Panc1 (cell line): ENCODE data around the gene SCRN2.

Experiments
- CTCF ChIP-seq: fragments of 450-650 bp; IDR thresholded peaks from 2 replicates; pipeline ENCODE4 v1.5.1; 2017; ENCODE audit warnings: mild to moderate bottlenecking
- SIN3A ChIP-seq: IDR thresholded peaks from 2 replicates; pipeline ENCODE4 v1.6.1; 2012; ENCODE audit warnings: low read depth, mild to moderate bottlenecking, low read length, moderate library complexity, borderline replicate concordance; ENCODE audit not compliant: insufficient read depth
- TCF7L2 ChIP-seq: IDR thresholded peaks from 2 replicates; pipeline ENCODE4 v1.6.1; 2011; ENCODE audit warnings: mild to moderate bottlenecking, low read depth, low read length, inconsistent platforms
- TF ChIP-seq, protein P1 (sequence below), 2 experiments: IDR thresholded peaks; 2 replicates each; pipeline ENCODE4 v1.6.1; 2011 to 2012; ENCODE audit warnings: low read depth in 2 of 2, control low read depth in 1 of 2, low read length in 1 of 2, mild to moderate bottlenecking in 1 of 2, moderate library complexity in 1 of 2; ENCODE audit not compliant: insufficient read depth in 1 of 2

- TF ChIP-seq CTCF = no peak
- no peak for TF ChIP-seq TCF7L2
- TF ChIP-seq, protein P1, sequence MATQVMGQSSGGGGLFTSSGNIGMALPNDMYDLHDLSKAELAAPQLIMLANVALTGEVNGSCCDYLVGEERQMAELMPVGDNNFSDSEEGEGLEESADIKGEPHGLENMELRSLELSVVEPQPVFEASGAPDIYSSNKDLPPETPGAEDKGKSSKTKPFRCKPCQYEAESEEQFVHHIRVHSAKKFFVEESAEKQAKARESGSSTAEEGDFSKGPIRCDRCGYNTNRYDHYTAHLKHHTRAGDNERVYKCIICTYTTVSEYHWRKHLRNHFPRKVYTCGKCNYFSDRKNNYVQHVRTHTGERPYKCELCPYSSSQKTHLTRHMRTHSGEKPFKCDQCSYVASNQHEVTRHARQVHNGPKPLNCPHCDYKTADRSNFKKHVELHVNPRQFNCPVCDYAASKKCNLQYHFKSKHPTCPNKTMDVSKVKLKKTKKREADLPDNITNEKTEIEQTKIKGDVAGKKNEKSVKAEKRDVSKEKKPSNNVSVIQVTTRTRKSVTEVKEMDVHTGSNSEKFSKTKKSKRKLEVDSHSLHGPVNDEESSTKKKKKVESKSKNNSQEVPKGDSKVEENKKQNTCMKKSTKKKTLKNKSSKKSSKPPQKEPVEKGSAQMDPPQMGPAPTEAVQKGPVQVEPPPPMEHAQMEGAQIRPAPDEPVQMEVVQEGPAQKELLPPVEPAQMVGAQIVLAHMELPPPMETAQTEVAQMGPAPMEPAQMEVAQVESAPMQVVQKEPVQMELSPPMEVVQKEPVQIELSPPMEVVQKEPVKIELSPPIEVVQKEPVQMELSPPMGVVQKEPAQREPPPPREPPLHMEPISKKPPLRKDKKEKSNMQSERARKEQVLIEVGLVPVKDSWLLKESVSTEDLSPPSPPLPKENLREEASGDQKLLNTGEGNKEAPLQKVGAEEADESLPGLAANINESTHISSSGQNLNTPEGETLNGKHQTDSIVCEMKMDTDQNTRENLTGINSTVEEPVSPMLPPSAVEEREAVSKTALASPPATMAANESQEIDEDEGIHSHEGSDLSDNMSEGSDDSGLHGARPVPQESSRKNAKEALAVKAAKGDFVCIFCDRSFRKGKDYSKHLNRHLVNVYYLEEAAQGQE (IDR thresholded peaks at IDR 0.05; ENCODE audit: insufficient read depth in 1 of 2, low read depth in 2 of 2, low read length in 1 of 2) = no peak
- no peak for TF ChIP-seq SIN3A
Measured at GRCh38 chr17:47882695-47883588, 41.9 kb upstream of the SCRN2 start.
